H9 (cell line): ENCODE results near the gene ACOX1. TPM values are rescaled to one million over a fixed set of nuclear protein-coding genes. Genes with fewer than 3 reads are reported as not detected.

Experiments
- DNase-seq: peaks from one replicate; pipeline ENCODE4 v3.0.0-alpha.2; 2017
- H2AFZ ChIP-seq: one replicate; pipeline ENCODE4 v1.6.1; 2013; ENCODE audit warnings: mild to moderate bottlenecking, low read length, control low read depth, moderate library complexity
- H2AK5ac ChIP-seq: 2 replicates; pipeline ENCODE4 v1.6.1; 2013; ENCODE audit warnings: low read length, control low read depth, mixed read lengths; ENCODE audit not compliant: insufficient read length
- H2BK120ac ChIP-seq: one replicate; pipeline ENCODE4 v1.6.1; 2013; ENCODE audit warnings: low read depth, mild to moderate bottlenecking, low read length, control low read depth, inconsistent platforms; ENCODE audit not compliant: poor library complexity, severe bottlenecking
- H2BK12ac ChIP-seq: 2 replicates; pipeline ENCODE4 v1.6.1; 2013; ENCODE audit warnings: low read length, control low read depth, mixed read lengths, low read depth; ENCODE audit not compliant: insufficient read length
- H2BK15ac ChIP-seq: 2 replicates; pipeline ENCODE4 v1.6.1; 2013; ENCODE audit warnings: low read depth, low read length, control low read depth
- H2BK20ac ChIP-seq: one replicate; pipeline ENCODE4 v1.6.1; 2013; ENCODE audit warnings: low read depth, mild to moderate bottlenecking, low read length, control low read depth, inconsistent platforms; ENCODE audit not compliant: poor library complexity, severe bottlenecking
- H2BK5ac ChIP-seq: 2 replicates; pipeline ENCODE4 v1.6.1; 2013; ENCODE audit warnings: low read length, control low read depth, mixed read lengths; ENCODE audit not compliant: insufficient read length
- H3K14ac ChIP-seq: 2 replicates; pipeline ENCODE4 v1.6.1; 2013; ENCODE audit warnings: low read length, control low read depth; ENCODE audit not compliant: insufficient read depth
- H3K18ac ChIP-seq: 2 replicates; pipeline ENCODE4 v1.6.1; 2013; ENCODE audit warnings: low read depth, mild to moderate bottlenecking, mixed read lengths, low read length, control low read depth; ENCODE audit not compliant: insufficient read length
- H3K23ac ChIP-seq: 2 replicates; pipeline ENCODE4 v1.6.1; 2013; ENCODE audit warnings: low read length, control low read depth, mixed read lengths, low read depth; ENCODE audit not compliant: insufficient read length
- H3K23me2 ChIP-seq: 2 replicates; pipeline ENCODE4 v1.6.1; 2013; ENCODE audit warnings: low read depth, mild to moderate bottlenecking, mixed read lengths, low read length, control low read depth; ENCODE audit not compliant: insufficient read length, poor library complexity, severe bottlenecking
- H3K27ac ChIP-seq: 2 replicates; pipeline ENCODE4 v1.5.1; 2013; ENCODE audit warnings: low read length, control low read depth, mixed read lengths, low read depth; ENCODE audit not compliant: insufficient read length
- H3K27me3 ChIP-seq: 2 replicates; pipeline ENCODE4 v1.6.1; 2013; ENCODE audit warnings: low read length, control low read depth, inconsistent platforms; ENCODE audit not compliant: insufficient read depth
- H3K4ac ChIP-seq: 2 replicates; pipeline ENCODE4 v1.6.1; 2013; ENCODE audit warnings: low read depth, mild to moderate bottlenecking, control low read depth, inconsistent platforms, low read length, moderate library complexity
- H3K4me1 ChIP-seq: 2 replicates; pipeline ENCODE4 v1.6.1; 2013; ENCODE audit warnings: low read length, control low read depth, inconsistent platforms; ENCODE audit not compliant: insufficient read depth
- H3K4me2 ChIP-seq: 2 replicates; pipeline ENCODE4 v1.6.1; 2013; ENCODE audit warnings: low read length, control low read depth, mixed read lengths; ENCODE audit not compliant: insufficient read length, insufficient read depth
- H3K56ac ChIP-seq: 2 replicates; pipeline ENCODE4 v1.6.1; 2013; ENCODE audit warnings: low read depth, mild to moderate bottlenecking, mixed read lengths, low read length, control low read depth; ENCODE audit not compliant: insufficient read length
- H3K79me1 ChIP-seq: 2 replicates; pipeline ENCODE4 v1.6.1; 2013; ENCODE audit warnings: low read depth, mild to moderate bottlenecking, moderate library complexity, low read length, control low read depth, inconsistent platforms; ENCODE audit not compliant: insufficient read depth, poor library complexity, severe bottlenecking
- H3K79me2 ChIP-seq: 2 replicates; pipeline ENCODE4 v1.6.1; 2013; ENCODE audit warnings: low read length, control low read depth, inconsistent platforms; ENCODE audit not compliant: insufficient read depth
- H3K9ac ChIP-seq: 2 replicates; pipeline ENCODE4 v1.6.1; 2013; ENCODE audit warnings: low read length, control low read depth, mixed read lengths; ENCODE audit not compliant: insufficient read length; ENCODE audit errors: extremely low read depth
- H3K9me3 ChIP-seq: one replicate; pipeline ENCODE4 v1.6.1; 2013; ENCODE audit warnings: low read depth, low read length, inconsistent platforms; ENCODE audit not compliant: control insufficient read depth
- H3T11ph ChIP-seq: one replicate; pipeline ENCODE4 v1.6.1; 2013; ENCODE audit warnings: mild to moderate bottlenecking, low read length, control low read depth, inconsistent platforms
- H4K20me1 ChIP-seq: one replicate; pipeline ENCODE4 v1.6.1; 2013; ENCODE audit not compliant: control insufficient read depth, insufficient read length, insufficient read depth
- H4K5ac ChIP-seq: 2 replicates; pipeline ENCODE4 v1.6.1; 2013; ENCODE audit warnings: low read depth, mild to moderate bottlenecking, mixed read lengths, low read length, control low read depth; ENCODE audit not compliant: insufficient read length
- H4K8ac ChIP-seq: replicated peaks from 2 replicates; pipeline ENCODE4 v1.6.1; 2013; ENCODE audit warnings: low read length, control low read depth, mixed read lengths, low read depth; ENCODE audit not compliant: insufficient read length
- H4K91ac ChIP-seq: 2 replicates; pipeline ENCODE4 v1.6.1; 2013; ENCODE audit warnings: low read depth, mild to moderate bottlenecking, moderate library complexity, mixed read lengths, low read length, control low read depth; ENCODE audit not compliant: insufficient read length
- H3K27ac Mint-ChIP-seq, 3 experiments: 2 replicates in 2 of 3; 3 replicates in 1 of 3; pipeline ENCODE4 v1.8.0; 2020 to 2021; ENCODE audit warnings: mixed read lengths in 3 of 3, mild to moderate bottlenecking in 1 of 3, moderate library complexity in 1 of 3
- H3K27me3 Mint-ChIP-seq: 2 replicates; pipeline ENCODE4 v1.8.0; 2021; ENCODE audit warnings: low read depth, mild to moderate bottlenecking, moderate library complexity, mixed read lengths
- H3K36me3 Mint-ChIP-seq, 3 experiments: 2 replicates in 2 of 3; 3 replicates in 1 of 3; pipeline ENCODE4 v1.8.0; 2020 to 2021; ENCODE audit warnings: low read depth in 3 of 3, mixed read lengths in 3 of 3; ENCODE audit not compliant: insufficient read depth in 1 of 3
- H3K4me1 Mint-ChIP-seq, 2 experiments: 2 replicates each; pipeline ENCODE4 v1.8.0; 2020; ENCODE audit warnings: mixed read lengths in 2 of 2
- H3K4me3 Mint-ChIP-seq, 2 experiments: 2 replicates in 1 of 2; 3 replicates in 1 of 2; pipeline ENCODE4 v1.8.0; 2020 to 2021; ENCODE audit warnings: mild to moderate bottlenecking in 2 of 2, mixed read lengths in 2 of 2, moderate library complexity in 1 of 2
- H3K9me3 Mint-ChIP-seq, 2 experiments: 2 replicates in 1 of 2; 3 replicates in 1 of 2; pipeline ENCODE4 v1.8.0; 2020; ENCODE audit warnings: mild to moderate bottlenecking in 2 of 2, mixed read lengths in 2 of 2, moderate library complexity in 1 of 2
- WGBS: extraction: QIAGEN DNeasy Blood & Tissue Kit; methylation state at CpG from one replicate; pipeline ENCODE4 v1.1.7; 2013; ENCODE audit warnings: missing lambda C conversion rate, low lambda C conversion rate, mixed read lengths; ENCODE audit not compliant: insufficient read length; ENCODE audit errors: extremely low coverage; 5-methylcytosine and 5-hydroxymethylcytosine counted together
- total RNA-seq: library from RNA; stranded (reverse); gene quantifications from 2 replicates; pipeline ENCODE4 v1.2.1, GENCODE V29; 2021
- TF ChIP-seq, protein P1 (sequence below): fragments of 200-600 bp; sonication (generic); conservative IDR thresholded peaks from 3 replicates; pipeline ENCODE4 v1.8.0; 2021; ENCODE audit warnings: antibody characterized with exemption, mild to moderate bottlenecking

Gene ACOX1
- total RNA-seq, 1 experiment from 2014 or later, result 27.4 TPM

DNA sequence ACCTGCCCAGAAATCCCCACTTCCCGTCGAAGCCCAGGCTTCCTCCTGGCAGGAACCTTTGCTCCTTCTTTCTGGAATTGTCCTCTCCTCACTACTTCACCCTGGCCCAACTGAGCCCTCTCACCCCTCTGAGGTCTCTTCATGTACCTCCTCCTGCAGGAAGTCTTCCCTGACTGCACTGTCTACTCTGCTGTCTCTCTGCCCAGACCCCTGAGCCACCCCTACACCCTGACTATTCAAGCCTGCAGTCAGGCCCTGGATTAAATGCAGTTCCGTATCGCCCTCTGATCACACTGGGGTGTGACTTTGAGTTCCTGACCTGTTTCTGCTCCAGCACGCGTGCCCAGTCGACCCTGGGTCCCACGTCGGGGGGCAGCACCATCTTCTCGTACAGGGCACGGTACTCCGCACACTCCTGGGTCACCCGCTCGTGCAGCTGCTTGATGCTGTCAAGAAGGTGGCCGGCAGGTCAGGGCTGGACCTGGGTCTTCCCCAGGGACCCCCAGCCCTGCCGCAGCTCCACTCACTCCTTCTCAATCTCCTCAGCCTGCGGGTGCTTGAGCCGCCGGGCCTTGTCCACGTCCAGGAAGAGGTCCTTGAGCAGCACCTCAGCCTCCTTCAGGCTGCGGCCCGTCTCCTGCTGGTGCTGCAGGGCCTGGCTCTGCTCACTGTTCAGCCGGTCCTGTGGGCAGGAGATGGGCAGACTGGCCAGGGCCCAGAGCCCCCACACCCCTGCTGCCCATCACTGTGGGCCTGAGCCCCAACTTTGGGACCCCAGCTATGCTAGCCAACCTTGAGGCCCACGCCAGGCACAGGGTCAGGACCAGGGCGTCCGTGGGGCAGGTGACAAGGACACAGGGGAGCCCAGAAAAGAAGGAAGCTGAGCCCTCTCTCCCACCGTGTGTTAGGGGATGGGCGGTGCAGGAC, 44.3 kb upstream of the ACOX1 start:
- Histone ChIP-seq H2AK5ac (no peak overlapping the region), H3K18ac (no peak overlapping the region), H4K5ac (no peak overlapping the region), H2BK120ac (no peak overlapping the region), H4K20me1 (no peaks in the 10 kb centered on the region), H2BK15ac (no peak overlapping the region), H4K8ac (no peak overlapping the region), H3K4me1 (no peaks in the 10 kb centered on the region), H3K9me3 (no peaks in the 10 kb centered on the region), H3K79me1 (no peaks in the 10 kb centered on the region), H3K79me2 (no peaks in the 10 kb centered on the region), H2AFZ (no peak overlapping the region), H3K23me2 (no peaks in the 10 kb centered on the region), H2BK20ac (no peak overlapping the region), H3K4ac (no peak overlapping the region), H3K23ac (no peak overlapping the region), H3T11ph (no peak overlapping the region), H3K9ac (no peak overlapping the region), H2BK12ac (no peak overlapping the region), H3K27ac (no peak overlapping the region), H4K91ac (no peak overlapping the region), H3K14ac (no peak overlapping the region), H3K4me2 (no peak overlapping the region), H2BK5ac (no peak overlapping the region), H3K27me3 (no peaks in the 10 kb centered on the region), H3K56ac (no peak overlapping the region)
- Mint-ChIP-seq H3K4me3 (no peak overlapping the region; a peak in 1 of 5 replicates), H3K4me1 (peaks cover 2 to 7% of the 10 kb centered on the region in 2 experiments; a peak in 3 of 4 replicates), H3K9me3 (no peaks in the 10 kb centered on the region), H3K27ac (peak overlapping the region; percentile 5 to 14 (median 5); a peak in 1 of 7 replicates), H3K36me3 (no peaks in the 10 kb centered on the region), H3K27me3 (peaks cover 5% of the 10 kb centered on the region; the same call in 1 of the 2 replicates)
- TF ChIP-seq, protein P1, sequence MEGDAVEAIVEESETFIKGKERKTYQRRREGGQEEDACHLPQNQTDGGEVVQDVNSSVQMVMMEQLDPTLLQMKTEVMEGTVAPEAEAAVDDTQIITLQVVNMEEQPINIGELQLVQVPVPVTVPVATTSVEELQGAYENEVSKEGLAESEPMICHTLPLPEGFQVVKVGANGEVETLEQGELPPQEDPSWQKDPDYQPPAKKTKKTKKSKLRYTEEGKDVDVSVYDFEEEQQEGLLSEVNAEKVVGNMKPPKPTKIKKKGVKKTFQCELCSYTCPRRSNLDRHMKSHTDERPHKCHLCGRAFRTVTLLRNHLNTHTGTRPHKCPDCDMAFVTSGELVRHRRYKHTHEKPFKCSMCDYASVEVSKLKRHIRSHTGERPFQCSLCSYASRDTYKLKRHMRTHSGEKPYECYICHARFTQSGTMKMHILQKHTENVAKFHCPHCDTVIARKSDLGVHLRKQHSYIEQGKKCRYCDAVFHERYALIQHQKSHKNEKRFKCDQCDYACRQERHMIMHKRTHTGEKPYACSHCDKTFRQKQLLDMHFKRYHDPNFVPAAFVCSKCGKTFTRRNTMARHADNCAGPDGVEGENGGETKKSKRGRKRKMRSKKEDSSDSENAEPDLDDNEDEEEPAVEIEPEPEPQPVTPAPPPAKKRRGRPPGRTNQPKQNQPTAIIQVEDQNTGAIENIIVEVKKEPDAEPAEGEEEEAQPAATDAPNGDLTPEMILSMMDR, result no peak
- no peak for DNase-seq
- WGBS, result no CpG with 5 or more reads among the region's 28 CpGs
